Neural cell (in vitro differentiated cells): ENCODE data around the gene TMEM273.

Experiments
- RAD21 ChIP-seq: fragments of 450-650 bp; conservative IDR thresholded peaks from 2 replicates; pipeline ENCODE4 v1.6.1; 2014; ENCODE audit warnings: antibody characterized with exemption, mild to moderate bottlenecking, moderate library complexity
- SMC3 ChIP-seq: fragments of 450-650 bp; conservative IDR thresholded peaks from 2 replicates; pipeline ENCODE4 v1.6.1; 2014; ENCODE audit warnings: antibody characterized with exemption, mild to moderate bottlenecking, moderate library complexity; ENCODE audit not compliant: poor library complexity
- TAF1 ChIP-seq: IDR thresholded peaks from 2 replicates; pipeline ENCODE4 v1.6.1; 2012; ENCODE audit warnings: low read depth
- TF ChIP-seq, protein P1 (sequence below): fragments of 450-650 bp; IDR thresholded peaks from 2 replicates; pipeline ENCODE4 v1.5.1; 2014; ENCODE audit warnings: antibody characterized with exemption, mild to moderate bottlenecking, moderate library complexity; ENCODE audit not compliant: poor library complexity, severe bottlenecking

DNA sequence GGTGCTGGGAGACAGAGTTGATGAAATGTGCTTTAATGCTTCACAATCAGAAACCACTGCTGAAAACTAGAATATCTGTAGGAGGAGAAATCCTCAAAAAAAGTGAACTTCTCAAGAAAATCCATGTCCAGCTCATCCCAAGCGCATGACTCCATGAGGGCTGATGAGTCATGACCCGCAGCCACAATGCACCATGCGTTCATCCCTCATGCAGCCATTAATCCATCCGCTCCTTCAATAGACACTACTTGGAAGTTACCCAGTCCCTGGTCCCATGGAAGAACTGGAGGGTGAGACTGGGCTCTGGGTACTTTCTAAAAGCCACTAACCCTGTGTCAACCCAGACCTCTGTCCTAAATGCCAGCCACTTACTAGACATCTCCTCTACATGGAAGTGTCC, 24.4 kb downstream of the TMEM273 start:
- TF ChIP-seq TAF1 (no peak), SMC3 (no peak), RAD21 (no peak)
- TF ChIP-seq, protein P1, sequence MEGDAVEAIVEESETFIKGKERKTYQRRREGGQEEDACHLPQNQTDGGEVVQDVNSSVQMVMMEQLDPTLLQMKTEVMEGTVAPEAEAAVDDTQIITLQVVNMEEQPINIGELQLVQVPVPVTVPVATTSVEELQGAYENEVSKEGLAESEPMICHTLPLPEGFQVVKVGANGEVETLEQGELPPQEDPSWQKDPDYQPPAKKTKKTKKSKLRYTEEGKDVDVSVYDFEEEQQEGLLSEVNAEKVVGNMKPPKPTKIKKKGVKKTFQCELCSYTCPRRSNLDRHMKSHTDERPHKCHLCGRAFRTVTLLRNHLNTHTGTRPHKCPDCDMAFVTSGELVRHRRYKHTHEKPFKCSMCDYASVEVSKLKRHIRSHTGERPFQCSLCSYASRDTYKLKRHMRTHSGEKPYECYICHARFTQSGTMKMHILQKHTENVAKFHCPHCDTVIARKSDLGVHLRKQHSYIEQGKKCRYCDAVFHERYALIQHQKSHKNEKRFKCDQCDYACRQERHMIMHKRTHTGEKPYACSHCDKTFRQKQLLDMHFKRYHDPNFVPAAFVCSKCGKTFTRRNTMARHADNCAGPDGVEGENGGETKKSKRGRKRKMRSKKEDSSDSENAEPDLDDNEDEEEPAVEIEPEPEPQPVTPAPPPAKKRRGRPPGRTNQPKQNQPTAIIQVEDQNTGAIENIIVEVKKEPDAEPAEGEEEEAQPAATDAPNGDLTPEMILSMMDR, result no peak
